Stimulated activated naive CD4-positive, alpha-beta T cell treated with Interleukin-2 at 50 U/mL for 16 hours (primary cell): ENCODE results near the gene PRPSAP2.
"Not testable (repeated sequence)": the region's sequence is repeated elsewhere in the genome, so short reads cannot be mapped to it uniquely, and the experiment has no call there.

Experiments used
- DNase-seq: peaks from one replicate; lab custom pipeline; 2025; lab: John Stamatoyannopoulos, UW

The PRPSAP2 gene

DNA sequence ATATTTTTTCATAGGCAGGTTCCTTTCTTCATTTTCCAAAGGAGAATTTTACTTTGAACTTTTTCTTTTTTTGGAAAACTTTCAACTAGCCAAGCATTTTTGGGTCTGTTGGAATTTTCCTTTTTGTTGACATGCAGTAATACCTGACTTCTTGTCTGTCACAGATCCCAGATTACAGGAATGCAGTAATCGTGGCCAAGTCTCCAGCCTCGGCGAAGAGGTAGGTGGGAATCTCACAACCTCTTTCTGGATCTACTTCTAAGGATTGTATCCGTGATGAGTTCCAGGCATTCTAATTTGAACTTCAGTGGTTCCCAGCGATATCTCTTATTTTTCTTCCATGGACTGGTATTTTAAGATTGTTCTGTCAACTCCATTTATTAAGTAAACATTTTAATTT is 31.7 kb downstream of the PRPSAP2 start:
- no peak for DNase-seq

DNA sequence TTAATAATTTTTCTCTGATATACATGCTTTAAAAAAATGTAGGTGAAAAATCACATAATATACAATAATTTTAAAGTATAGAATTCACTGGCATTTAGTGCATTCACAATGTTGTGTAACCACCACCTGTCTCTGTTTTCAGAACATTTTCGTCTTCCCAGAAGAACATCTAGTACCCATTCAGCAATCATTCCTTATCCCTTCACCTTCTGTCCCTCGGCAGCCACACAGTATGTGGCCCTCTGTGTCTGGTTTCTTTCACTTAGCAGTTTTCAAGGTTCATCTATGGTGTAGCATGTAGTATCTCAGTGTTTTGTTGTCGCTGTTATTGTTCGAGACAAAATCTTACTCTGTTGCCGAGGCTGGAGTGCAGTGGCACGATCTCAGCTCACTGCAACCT is 33.6 kb downstream of the PRPSAP2 start:
- DNase-seq = no peak

DNA sequence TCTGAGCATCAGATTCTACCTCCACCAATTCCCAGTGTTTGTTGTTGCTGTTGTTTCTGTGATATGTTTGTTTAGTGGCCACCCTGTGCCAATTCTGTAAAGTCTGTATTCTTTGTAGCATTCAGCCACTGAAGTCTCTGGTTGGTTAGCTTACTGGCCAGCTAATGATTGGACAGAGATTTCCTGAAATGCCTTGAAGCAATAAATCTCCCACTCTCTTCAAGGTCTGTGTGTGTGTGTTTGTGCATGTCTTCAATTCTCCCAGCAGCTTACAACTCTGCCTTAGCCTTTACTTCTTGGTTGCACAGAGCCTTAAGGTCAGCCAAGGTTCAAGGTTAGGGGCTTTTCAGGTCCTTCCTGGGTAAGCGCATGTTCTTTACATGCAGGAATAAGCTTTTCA is 38.2 kb downstream of the PRPSAP2 start:
- DNase-seq = no peak

DNA sequence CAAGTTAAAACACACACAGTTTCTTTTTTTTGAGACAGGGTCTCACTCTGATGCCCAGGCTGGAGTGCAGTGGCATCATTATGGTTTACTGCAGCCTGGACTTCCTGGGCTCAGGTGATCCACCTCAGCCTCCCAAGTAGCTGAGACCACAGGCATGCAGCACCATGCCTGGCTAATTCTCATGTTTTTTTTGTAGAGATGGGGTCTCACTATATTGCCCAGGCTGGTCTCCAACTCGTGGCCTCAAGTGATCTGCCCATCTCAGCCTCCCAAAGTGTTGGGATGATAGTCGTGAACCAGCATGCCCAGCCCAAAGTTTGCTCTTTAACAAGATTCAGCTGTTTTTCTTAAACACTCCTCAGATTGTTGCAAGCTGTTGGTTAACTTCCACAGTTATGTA is 39.0 kb downstream of the PRPSAP2 start:
- DNase-seq = no peak

DNA sequence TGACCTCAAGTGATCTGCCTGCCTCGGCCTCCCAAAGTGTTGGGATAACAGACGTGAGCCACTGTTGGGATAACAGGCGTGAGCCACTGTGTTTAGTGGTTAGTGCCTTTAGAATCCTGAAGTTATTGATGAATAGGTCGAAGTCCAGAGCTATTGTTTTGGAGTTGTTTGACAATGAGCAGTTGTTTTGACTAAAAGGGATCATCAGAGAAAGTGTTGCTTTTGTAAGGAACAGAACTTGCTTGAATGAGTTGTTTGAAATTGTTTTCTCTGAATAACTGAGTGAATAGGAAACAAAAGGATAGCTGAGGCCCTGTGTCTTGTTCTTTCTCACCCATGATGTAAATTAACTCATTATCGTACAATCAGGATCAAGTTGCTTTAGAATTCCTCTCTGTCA is 46.6 kb downstream of the PRPSAP2 start:
- no peak for DNase-seq

DNA sequence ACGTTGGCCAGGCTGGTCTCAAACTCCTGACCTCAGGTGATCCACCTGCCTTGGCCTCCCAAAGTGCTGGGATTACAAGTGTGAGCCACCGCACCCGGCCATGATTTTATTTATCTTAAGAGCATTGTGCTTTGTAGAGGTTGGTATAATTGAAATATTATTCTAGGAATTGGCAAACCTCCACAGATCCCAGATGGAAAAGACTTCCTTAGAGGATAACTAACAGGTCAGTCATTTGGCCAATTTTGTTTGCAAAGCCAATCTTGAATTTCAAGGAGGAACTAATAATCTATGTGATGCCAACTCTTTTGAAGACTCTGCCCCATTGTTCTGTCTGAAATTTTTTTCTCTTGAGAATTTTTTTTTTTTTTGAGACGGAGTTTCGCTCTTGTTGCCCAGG is 47.3 kb downstream of the PRPSAP2 start:
- no peak for DNase-seq

DNA sequence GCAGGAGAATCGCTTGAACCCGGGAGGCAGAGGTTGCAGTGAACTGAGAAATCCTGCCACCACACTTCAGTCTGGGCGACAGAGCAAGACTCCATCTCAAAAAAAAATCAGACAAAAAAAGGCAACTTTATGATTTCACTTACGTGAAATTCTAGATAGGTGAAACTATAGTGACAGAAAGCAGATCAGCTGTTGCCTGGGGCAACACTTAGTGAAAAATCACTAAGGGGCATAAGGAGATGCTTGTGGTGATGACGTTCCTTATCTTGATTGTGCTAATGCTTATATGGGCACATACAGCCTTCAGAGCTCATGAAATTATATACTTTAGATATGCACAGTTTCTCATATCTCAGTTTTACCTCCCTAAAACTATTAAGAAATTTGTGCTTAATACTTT is 52.4 kb downstream of the PRPSAP2 start:
- no peak for DNase-seq

DNA sequence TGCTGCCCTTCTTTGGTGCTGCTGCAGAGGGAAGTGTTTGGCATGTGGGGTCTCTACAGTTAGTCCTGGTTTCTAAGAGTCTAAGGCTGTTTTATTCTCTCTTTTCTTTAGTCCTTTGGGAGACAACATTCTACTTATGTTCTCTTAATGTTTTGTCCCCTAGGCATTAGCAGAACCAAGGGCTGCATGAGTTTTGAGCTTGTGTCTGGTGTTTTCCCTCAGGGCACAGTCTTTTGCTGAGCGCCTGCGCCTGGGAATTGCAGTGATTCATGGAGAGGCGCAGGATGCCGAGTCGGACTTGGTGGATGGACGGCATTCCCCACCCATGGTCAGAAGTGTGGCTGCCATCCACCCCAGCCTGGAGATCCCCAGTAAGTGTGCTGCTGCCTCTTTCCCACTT is 53.0 kb downstream of the PRPSAP2 start:
- no peak for DNase-seq

DNA sequence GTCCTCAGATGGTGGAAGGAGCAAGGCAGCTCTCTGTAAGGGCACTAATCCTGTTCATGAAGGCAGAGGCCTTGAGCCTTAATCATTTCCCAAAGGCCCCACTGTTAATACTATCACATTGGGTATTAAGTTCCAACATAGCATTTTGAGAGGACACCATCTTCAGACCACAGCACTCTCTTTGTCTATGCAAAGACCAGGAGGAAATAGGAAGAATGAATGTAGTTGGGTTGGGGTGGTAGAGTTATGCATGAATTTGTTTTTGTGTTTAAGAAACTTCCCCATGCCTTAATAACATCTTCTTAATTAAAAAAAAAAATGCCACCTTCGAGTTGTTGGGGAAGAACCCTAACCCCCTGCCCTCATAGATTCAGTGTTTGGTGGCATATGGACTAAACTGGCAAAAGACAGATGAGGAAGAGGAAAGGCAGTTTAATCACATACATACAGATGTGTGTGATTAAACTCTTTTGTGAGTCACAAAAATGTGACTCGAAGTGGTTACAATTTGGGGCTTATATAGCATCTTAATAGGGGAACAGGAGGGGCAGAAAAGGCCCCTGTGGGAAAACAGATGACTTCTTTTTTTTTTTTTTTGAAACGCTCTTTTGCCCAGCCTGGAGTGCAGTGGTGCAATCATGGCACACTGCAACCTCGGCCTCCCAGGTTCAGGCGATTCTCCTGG is 59.0 kb downstream of the PRPSAP2 start:
- DNase-seq = no peak

DNA sequence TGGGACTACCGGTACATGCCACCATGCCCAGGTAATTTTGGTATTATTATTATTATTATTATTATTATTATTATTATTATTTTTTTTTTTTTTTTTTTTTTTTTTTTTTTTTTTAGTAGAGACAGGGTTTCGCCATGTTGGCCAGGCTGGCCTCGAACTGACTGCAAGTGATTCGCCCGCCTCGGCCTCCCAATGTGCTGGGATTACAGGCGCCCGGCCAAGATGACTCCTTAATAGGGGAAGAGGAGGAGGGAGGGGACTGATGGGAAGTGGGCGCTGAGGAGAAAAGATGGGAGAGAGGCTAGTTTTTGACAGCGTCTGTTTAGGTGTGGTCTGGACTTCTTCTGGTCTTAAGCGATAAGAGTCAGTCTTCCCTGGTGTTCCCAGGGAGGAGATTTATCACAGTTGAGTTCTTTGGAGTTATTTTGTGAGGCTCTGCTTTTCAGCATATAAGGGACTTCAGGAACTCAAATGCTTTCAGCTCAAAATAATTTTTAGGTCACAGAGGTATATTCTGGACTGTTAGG is 59.6 kb downstream of the PRPSAP2 start:
- DNase-seq = no peak

DNA sequence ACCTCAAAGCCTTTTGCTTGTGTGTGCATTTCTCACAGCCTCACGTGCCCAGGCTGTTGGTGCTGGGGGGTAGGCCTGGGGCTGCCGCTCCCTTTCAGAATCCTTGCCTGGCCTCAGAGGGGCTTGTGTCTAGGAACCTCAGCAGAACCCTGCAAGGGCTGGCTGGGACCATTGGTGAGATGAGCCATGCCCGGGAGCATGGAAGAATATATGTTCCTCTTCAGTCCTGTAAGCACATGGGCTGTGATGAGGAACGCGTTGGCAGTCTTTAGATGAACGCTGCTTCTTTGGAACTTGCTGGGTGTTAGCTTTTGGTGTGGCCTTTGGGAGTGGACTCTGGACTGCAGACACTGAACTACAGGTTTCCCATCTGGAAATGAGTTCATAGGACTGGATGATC is 62.0 kb downstream of the PRPSAP2 start:
- DNase-seq = no peak

DNA sequence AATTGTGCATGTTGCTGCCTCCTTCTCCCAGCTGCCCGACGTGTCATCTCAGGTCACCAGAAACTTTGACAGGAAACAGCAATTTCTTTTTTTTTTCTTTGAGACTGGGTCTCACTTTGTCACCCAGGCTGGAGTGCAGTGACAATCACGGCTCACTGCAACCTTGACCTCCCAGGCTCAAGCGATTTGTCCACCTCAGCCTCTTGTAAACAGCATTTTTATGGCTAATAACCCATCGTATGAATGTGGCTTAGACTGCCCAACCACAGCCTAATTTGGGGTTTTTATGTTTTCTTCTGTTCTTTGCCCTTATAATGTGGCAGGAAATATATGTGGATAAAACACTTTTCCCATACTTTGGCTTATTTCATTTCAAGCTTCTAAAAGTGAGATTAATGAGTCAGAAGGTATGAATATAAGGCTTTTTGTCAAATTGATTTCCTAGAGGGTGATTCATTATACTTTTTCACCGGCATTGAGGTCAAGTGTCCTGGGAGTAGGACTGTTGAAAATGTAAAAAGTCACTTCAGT is 63.0 kb downstream of the PRPSAP2 start:
- DNase-seq = no peak

DNA sequence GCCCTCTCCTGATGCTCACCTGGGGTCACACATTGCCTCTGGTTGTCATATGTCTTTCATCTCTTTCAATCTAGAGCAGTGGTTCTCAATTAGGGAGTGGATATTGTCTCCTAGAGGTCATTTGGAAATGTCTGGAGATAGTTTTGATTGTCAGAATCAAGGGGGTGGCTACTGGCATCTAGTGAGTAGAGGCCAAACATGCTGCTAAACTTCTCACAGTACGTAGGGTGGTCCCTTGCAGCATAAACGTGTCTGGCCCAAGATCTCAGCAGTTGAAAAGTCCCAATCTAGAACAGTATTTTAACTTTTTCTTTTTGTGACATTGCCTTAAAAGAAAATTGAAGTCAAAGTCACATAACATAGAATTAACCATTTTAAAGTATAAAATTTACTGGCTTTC is 63.6 kb downstream of the PRPSAP2 start:
- no peak for DNase-seq

DNA sequence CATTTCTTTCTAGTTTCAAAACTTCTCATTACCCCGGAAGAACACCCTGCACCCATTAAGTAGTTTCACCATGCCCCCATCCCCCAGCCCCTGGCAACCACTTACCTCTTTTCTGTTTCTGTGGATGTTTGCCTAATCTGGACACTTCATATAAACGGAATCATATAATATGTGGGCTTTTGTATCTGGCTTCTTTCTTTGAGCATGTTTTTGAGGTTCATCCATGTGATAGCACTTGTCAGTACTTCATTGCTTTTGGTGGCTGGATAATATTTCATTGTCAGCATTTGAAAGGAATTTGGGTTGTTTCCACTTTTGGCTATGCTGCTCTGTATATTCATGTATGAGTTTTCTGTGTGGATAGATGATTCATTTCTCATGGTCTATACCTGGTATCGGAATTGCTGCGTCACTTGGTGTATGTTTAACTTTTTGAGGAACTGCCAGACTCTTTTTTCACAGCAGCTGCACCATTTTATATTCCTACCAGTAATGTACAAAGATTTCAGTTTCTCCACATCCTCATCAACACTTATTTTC is 64.1 kb downstream of the PRPSAP2 start:
- no peak for DNase-seq

DNA sequence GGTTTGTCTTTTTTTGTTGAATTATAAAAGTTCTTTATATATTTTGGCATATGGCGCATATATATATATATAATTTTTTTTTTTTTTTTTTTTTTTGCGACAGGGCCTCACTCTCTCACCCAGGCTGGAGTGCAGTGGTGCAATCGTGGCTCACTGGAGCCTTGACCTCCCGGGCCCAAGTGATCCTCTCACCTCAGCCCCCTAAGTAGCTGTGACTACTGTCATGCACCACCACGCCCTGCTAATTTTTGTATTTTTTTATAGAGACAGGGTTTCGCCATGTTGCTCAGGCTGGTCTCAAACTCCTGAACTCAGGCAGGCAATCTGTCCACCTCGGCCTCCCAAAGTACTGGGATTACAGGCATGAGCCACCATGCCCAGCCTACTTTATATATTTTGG is 64.7 kb downstream of the PRPSAP2 start:
- DNase-seq = not testable (repeated sequence)

DNA sequence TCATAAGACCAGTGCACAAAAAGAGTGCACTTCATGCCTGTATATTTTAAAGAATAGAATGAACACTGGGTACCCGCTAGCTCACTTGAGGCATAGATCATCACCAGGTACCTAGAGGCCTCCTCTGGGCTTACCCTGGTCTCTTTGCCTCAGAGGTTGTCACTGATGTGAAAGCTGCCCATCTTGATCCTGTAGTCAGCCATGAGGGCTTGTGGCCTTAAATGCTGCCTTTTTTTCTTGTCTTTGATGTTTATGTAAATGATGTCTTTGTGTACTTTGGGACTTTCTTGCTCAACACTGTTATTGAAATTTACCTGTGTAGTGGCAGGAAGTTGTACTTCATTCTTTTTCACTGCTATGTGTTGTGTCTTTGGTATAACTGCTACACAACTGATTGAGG is 67.3 kb downstream of the PRPSAP2 start:
- no peak for DNase-seq

DNA sequence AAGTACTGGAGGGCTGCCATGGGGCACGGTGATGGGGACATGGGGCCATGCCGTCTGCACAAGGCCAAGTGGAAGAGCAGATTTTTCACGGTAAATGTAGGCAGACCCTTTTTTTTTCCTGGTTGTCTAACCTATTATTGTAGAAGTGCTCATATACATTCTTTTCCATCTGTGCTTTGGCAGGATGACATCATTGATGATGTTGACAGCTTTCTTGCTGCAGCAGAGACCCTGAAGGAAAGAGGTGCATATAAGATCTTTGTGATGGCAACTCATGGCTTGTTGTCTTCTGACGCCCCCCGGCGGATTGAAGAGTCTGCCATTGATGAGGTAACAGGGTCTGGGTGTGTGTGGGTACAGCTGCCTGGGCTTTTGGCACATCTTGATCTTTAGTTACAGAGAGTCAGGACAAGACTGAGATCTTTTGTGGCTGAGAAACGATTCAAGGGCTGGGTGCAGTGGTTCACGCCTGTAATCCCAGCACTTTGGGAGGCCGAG is 70.7 kb downstream of the PRPSAP2 start:
- DNase-seq = no peak

DNA sequence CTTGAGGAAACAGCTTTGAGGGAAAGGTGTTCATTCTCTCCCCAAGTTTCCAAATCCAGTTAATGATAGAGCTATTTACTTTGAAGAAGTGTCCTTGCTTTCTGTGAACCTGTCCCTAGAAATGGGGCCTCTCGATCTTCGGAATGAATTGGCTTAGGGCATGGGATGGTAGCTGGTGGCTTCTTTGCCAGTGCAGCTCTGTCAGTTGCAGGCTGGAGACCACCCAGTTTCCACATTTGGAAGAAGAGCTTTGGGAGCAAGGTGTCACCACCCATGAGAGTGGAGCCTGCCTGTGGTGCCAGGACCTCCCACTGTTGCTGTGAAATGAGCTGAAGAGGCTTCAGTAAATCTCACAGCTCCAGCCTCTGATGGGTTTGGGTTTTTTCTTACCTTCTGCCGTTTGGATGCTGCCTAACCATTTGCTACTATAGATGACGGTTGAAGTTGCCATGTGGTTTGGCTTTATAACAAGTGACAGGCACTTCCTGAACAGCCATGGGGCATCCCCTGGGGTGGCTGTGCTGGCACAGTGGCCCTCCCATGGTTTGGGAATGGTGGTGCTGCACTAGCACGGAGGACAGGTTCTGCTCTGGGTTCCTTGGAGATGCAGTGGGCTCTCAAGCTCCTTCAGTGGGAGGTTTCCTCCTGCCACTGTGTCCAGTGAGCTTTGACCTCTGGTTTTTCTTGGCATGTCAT is 74.6 kb downstream of the PRPSAP2 start:
- DNase-seq = no peak

DNA sequence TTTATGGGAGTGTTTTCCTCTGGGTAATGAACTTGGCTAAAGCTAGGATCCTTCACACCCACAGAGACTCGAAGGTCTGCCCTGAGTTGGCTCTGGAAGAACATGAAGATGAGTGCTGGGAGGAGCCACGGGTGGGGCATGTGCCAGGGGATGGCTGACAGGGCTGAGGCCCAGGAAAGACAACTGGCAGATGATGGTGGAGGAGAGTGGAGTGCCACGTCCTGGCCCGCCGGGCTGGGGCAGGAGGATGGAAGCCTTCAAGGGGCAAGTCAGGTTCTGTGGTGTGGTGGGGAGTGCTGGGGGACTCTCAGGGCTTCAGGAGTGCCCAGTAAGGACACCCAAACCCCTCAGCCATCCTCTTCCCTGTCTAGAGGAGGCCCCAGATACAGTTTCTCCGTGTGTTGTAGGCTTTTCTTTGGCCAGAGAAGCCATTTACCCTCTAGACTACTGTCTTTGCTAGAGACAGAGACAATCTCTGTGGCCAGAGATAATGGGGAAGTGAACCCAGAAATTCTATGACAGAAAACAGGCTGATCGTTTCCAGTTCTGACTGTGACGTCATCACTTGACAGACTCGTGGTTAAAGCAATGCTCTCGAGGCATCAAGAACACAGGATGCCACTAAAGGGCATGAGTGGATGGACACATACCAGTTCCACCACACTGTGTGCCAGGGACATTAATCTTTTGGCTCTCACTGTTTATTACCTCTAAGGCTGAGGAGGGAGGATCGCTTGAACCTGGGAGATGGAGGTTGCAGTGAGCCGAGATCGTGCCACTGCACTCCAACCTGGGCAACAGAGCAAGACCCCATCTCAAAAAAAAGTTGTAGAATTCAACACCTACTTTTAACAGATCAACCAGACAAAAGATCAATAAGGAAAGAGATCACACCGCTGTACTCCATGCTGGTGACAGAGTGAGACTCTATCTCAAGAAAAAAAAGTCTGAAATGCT is 75.4 kb downstream of the PRPSAP2 start:
- no peak for DNase-seq

DNA sequence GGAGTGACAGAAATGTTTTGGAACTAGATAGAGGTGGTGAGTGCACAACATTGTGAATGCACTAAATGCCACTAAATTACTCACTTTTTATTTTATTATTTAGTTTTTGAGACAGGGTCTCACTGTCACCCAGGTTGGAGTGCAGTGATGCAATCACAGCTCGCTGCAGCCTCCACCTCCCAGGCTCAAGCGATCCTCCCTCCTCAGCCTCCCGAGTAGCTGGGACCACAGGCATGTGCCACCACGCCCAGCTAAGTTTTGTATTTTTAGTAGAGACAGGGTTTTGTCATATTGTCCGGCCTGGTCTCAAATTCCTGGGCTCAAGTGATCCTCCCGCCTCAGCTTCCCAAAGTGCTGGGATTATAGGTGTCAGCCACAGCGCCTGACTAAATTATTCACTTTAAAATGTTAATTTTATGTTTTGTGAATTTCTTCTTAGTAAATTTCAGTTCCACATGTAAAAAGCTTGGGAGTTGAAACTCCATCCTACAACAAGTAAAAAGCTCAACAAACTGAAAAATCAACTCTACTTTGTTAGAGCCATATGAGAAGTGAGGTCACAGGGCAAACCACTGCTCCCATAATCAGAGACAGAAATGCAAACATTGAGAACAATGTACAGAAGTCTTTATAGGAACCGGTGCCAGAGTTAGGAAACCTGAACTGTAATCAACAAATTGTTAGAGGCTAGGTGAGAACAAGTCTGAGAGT is 80.2 kb downstream of the PRPSAP2 start:
- no peak for DNase-seq

DNA sequence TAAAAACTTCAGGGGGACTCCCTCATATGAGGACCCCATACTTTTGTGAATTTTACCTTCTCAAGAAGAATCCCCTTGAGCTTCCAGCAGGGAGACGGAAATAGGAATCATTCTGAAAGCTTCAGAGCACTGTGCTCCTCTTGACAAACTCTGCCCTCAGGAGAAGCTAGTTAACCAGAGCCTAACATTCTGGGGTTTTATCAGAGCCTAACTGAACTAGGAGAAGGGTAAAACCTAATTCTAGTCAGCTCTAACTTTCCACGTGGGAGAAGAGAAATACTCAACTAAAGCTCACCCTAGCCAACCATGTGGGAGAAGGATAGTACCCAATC is 80.7 kb downstream of the PRPSAP2 start:
- no peak for DNase-seq
